ENCODE measurements around the gene SLC22A17.
A peak's percentile ranks its signal among the peaks of the same experiment; 100 is the strongest.

SLC22A17 gene

GRCh38 chr14:23306412-23307145 is 46.1 kb downstream of the SLC22A17 start, which contains the start of gene BCL2L2:
Gene BCL2L2 (plus strand): TSS chr14:23306833. CDS start chr14:23307768, 935 bp downstream.
- peak in 1 of 5 experiments; percentile 37 for DNase-seq

GRCh38 chr14:23302290-23303225 is 50.1 kb downstream of the SLC22A17 start, which contains the start of gene PPP1R3E:
Gene PPP1R3E (minus strand): TSS chr14:23302859. CDS start chr14:23302576, 283 bp downstream.
- peak; percentile 72 to 91 (median 76) for DNase-seq

DNA sequence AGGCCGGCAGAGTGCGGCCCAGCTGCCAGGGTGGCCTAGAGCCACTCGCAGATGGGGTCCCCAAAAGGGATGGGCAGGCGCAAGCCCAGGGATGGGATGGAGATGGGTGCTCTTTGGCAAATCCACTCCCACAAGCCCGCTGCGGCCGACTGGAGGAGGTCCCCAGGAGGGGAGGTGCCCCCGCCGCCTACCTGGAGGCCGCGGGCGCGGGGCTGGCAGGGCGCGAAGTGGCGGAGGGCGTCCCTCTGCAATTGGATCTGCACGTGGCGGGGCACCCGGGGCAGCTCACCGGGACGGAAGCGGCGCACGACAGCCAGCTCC is 50.8 kb downstream of the SLC22A17 start:
- peak in 2 of 5 experiments; percentile 62 to 81 for DNase-seq

GRCh38 chr14:23301288-23301968 is 51.3 kb downstream of the SLC22A17 start:
- peak; percentile 93 to 99 (median 95) for DNase-seq

- peak in 1 of 5 experiments; percentile 18 for DNase-seq
Measured at GRCh38 chr14:23300687-23301223, 51.9 kb downstream of the SLC22A17 start.

GRCh38 chr14:23299986-23300686 is 52.6 kb downstream of the SLC22A17 start:
- no peak for DNase-seq

- DNase-seq = peak in 2 of 5 experiments; percentile 17 to 61
Measured at GRCh38 chr14:23299211-23299957, 53.3 kb downstream of the SLC22A17 start.

- DNase-seq = no peak
Measured at GRCh38 chr14:23297611-23298277, 54.9 kb downstream of the SLC22A17 start.

GRCh38 chr14:23297096-23297495 is 55.6 kb downstream of the SLC22A17 start:
- DNase-seq = no peak
